H9 (cell line): ENCODE data around the gene B4GALT3. TPM values are rescaled to one million over a fixed set of nuclear protein-coding genes. Genes with fewer than 3 reads are reported as not detected.

Source experiments
- DNase-seq: peaks from one replicate; pipeline ENCODE4 v3.0.0-alpha.2; 2017
- H2AFZ ChIP-seq: one replicate; pipeline ENCODE4 v1.6.1; 2013; ENCODE audit warnings: mild to moderate bottlenecking, low read length, control low read depth, moderate library complexity
- H2AK5ac ChIP-seq: 2 replicates; pipeline ENCODE4 v1.6.1; 2013; ENCODE audit warnings: low read length, control low read depth, mixed read lengths; ENCODE audit not compliant: insufficient read length
- H2BK120ac ChIP-seq: one replicate; pipeline ENCODE4 v1.6.1; 2013; ENCODE audit warnings: low read depth, mild to moderate bottlenecking, low read length, control low read depth, inconsistent platforms; ENCODE audit not compliant: poor library complexity, severe bottlenecking
- H2BK12ac ChIP-seq: 2 replicates; pipeline ENCODE4 v1.6.1; 2013; ENCODE audit warnings: low read length, control low read depth, mixed read lengths, low read depth; ENCODE audit not compliant: insufficient read length
- H2BK15ac ChIP-seq: 2 replicates; pipeline ENCODE4 v1.6.1; 2013; ENCODE audit warnings: low read depth, low read length, control low read depth
- H2BK20ac ChIP-seq: one replicate; pipeline ENCODE4 v1.6.1; 2013; ENCODE audit warnings: low read depth, mild to moderate bottlenecking, low read length, control low read depth, inconsistent platforms; ENCODE audit not compliant: poor library complexity, severe bottlenecking
- H2BK5ac ChIP-seq: 2 replicates; pipeline ENCODE4 v1.6.1; 2013; ENCODE audit warnings: low read length, control low read depth, mixed read lengths; ENCODE audit not compliant: insufficient read length
- H3K14ac ChIP-seq: 2 replicates; pipeline ENCODE4 v1.6.1; 2013; ENCODE audit warnings: low read length, control low read depth; ENCODE audit not compliant: insufficient read depth
- H3K18ac ChIP-seq: 2 replicates; pipeline ENCODE4 v1.6.1; 2013; ENCODE audit warnings: low read depth, mild to moderate bottlenecking, mixed read lengths, low read length, control low read depth; ENCODE audit not compliant: insufficient read length
- H3K23ac ChIP-seq: 2 replicates; pipeline ENCODE4 v1.6.1; 2013; ENCODE audit warnings: low read length, control low read depth, mixed read lengths, low read depth; ENCODE audit not compliant: insufficient read length
- H3K23me2 ChIP-seq: 2 replicates; pipeline ENCODE4 v1.6.1; 2013; ENCODE audit warnings: low read depth, mild to moderate bottlenecking, mixed read lengths, low read length, control low read depth; ENCODE audit not compliant: insufficient read length, poor library complexity, severe bottlenecking
- H3K27ac ChIP-seq: 2 replicates; pipeline ENCODE4 v1.5.1; 2013; ENCODE audit warnings: low read length, control low read depth, mixed read lengths, low read depth; ENCODE audit not compliant: insufficient read length
- H3K27me3 ChIP-seq: 2 replicates; pipeline ENCODE4 v1.6.1; 2013; ENCODE audit warnings: low read length, control low read depth, inconsistent platforms; ENCODE audit not compliant: insufficient read depth
- H3K4ac ChIP-seq: 2 replicates; pipeline ENCODE4 v1.6.1; 2013; ENCODE audit warnings: low read depth, mild to moderate bottlenecking, control low read depth, inconsistent platforms, low read length, moderate library complexity
- H3K4me1 ChIP-seq: 2 replicates; pipeline ENCODE4 v1.6.1; 2013; ENCODE audit warnings: low read length, control low read depth, inconsistent platforms; ENCODE audit not compliant: insufficient read depth
- H3K4me2 ChIP-seq: 2 replicates; pipeline ENCODE4 v1.6.1; 2013; ENCODE audit warnings: low read length, control low read depth, mixed read lengths; ENCODE audit not compliant: insufficient read length, insufficient read depth
- H3K56ac ChIP-seq: 2 replicates; pipeline ENCODE4 v1.6.1; 2013; ENCODE audit warnings: low read depth, mild to moderate bottlenecking, mixed read lengths, low read length, control low read depth; ENCODE audit not compliant: insufficient read length
- H3K79me1 ChIP-seq: 2 replicates; pipeline ENCODE4 v1.6.1; 2013; ENCODE audit warnings: low read depth, mild to moderate bottlenecking, moderate library complexity, low read length, control low read depth, inconsistent platforms; ENCODE audit not compliant: insufficient read depth, poor library complexity, severe bottlenecking
- H3K79me2 ChIP-seq: 2 replicates; pipeline ENCODE4 v1.6.1; 2013; ENCODE audit warnings: low read length, control low read depth, inconsistent platforms; ENCODE audit not compliant: insufficient read depth
- H3K9ac ChIP-seq: 2 replicates; pipeline ENCODE4 v1.6.1; 2013; ENCODE audit warnings: low read length, control low read depth, mixed read lengths; ENCODE audit not compliant: insufficient read length; ENCODE audit errors: extremely low read depth
- H3K9me3 ChIP-seq: one replicate; pipeline ENCODE4 v1.6.1; 2013; ENCODE audit warnings: low read depth, low read length, inconsistent platforms; ENCODE audit not compliant: control insufficient read depth
- H3T11ph ChIP-seq: one replicate; pipeline ENCODE4 v1.6.1; 2013; ENCODE audit warnings: mild to moderate bottlenecking, low read length, control low read depth, inconsistent platforms
- H4K20me1 ChIP-seq: one replicate; pipeline ENCODE4 v1.6.1; 2013; ENCODE audit not compliant: control insufficient read depth, insufficient read length, insufficient read depth
- H4K5ac ChIP-seq: 2 replicates; pipeline ENCODE4 v1.6.1; 2013; ENCODE audit warnings: low read depth, mild to moderate bottlenecking, mixed read lengths, low read length, control low read depth; ENCODE audit not compliant: insufficient read length
- H4K8ac ChIP-seq: replicated peaks from 2 replicates; pipeline ENCODE4 v1.6.1; 2013; ENCODE audit warnings: low read length, control low read depth, mixed read lengths, low read depth; ENCODE audit not compliant: insufficient read length
- H4K91ac ChIP-seq: 2 replicates; pipeline ENCODE4 v1.6.1; 2013; ENCODE audit warnings: low read depth, mild to moderate bottlenecking, moderate library complexity, mixed read lengths, low read length, control low read depth; ENCODE audit not compliant: insufficient read length
- H3K27ac Mint-ChIP-seq, 3 experiments: 2 replicates in 2 of 3; 3 replicates in 1 of 3; pipeline ENCODE4 v1.8.0; 2020 to 2021; ENCODE audit warnings: mixed read lengths in 3 of 3, mild to moderate bottlenecking in 1 of 3, moderate library complexity in 1 of 3
- H3K27me3 Mint-ChIP-seq: 2 replicates; pipeline ENCODE4 v1.8.0; 2021; ENCODE audit warnings: low read depth, mild to moderate bottlenecking, moderate library complexity, mixed read lengths
- H3K36me3 Mint-ChIP-seq, 3 experiments: 2 replicates in 2 of 3; 3 replicates in 1 of 3; pipeline ENCODE4 v1.8.0; 2020 to 2021; ENCODE audit warnings: low read depth in 3 of 3, mixed read lengths in 3 of 3; ENCODE audit not compliant: insufficient read depth in 1 of 3
- H3K4me1 Mint-ChIP-seq, 2 experiments: 2 replicates each; pipeline ENCODE4 v1.8.0; 2020; ENCODE audit warnings: mixed read lengths in 2 of 2
- H3K4me3 Mint-ChIP-seq, 2 experiments: 2 replicates in 1 of 2; 3 replicates in 1 of 2; pipeline ENCODE4 v1.8.0; 2020 to 2021; ENCODE audit warnings: mild to moderate bottlenecking in 2 of 2, mixed read lengths in 2 of 2, moderate library complexity in 1 of 2
- H3K9me3 Mint-ChIP-seq, 2 experiments: 2 replicates in 1 of 2; 3 replicates in 1 of 2; pipeline ENCODE4 v1.8.0; 2020; ENCODE audit warnings: mild to moderate bottlenecking in 2 of 2, mixed read lengths in 2 of 2, moderate library complexity in 1 of 2
- WGBS: extraction: QIAGEN DNeasy Blood & Tissue Kit; methylation state at CpG from one replicate; pipeline ENCODE4 v1.1.7; 2013; ENCODE audit warnings: missing lambda C conversion rate, low lambda C conversion rate, mixed read lengths; ENCODE audit not compliant: insufficient read length; ENCODE audit errors: extremely low coverage; 5-methylcytosine and 5-hydroxymethylcytosine counted together
- total RNA-seq: library from RNA; stranded (reverse); gene quantifications from 2 replicates; pipeline ENCODE4 v1.2.1, GENCODE V29; 2021
- TF ChIP-seq, protein P1 (sequence below): fragments of 200-600 bp; sonication (generic); conservative IDR thresholded peaks from 3 replicates; pipeline ENCODE4 v1.8.0; 2021; ENCODE audit warnings: antibody characterized with exemption, mild to moderate bottlenecking

The B4GALT3 gene
- total RNA-seq, 1 experiment from 2014 or later = 31.8 TPM

- Histone ChIP-seq H3K79me2 (no peaks in the 10 kb centered on the region), H3K27ac (no peak overlapping the region)
Observed at GRCh38 chr1:161153176-161153575, 24.1 kb downstream of the B4GALT3 start.

More at GRCh38 chr1:161153176-161153575, 24.1 kb downstream of the B4GALT3 start:
- Mint-ChIP-seq H3K27me3 (no peaks in the 10 kb centered on the region), H3K27ac (peak overlapping the region; percentile 44 to 92 (median 70); a peak in 3 of 7 replicates), H3K4me1 (peaks cover 8 to 10% of the 10 kb centered on the region in 2 experiments), H3K4me3 (peak overlapping the region; percentile 99 to 100), H3K36me3 (peaks cover 9 to 15% (median 14%) of the 10 kb centered on the region in 3 experiments; a peak in 6 of 7 replicates), H3K9me3 (no peaks in the 10 kb centered on the region)
- H2BK120ac ChIP-seq = no peak overlapping the region
- no peak overlapping the region for H4K91ac ChIP-seq
- H2BK12ac ChIP-seq = no peak overlapping the region
- H2BK5ac ChIP-seq = no peak overlapping the region
- peak overlapping the region; percentile 78 for H2BK20ac ChIP-seq
- H3K4ac ChIP-seq = no peak overlapping the region
- H3K23me2 ChIP-seq = no peaks in the 10 kb centered on the region
- H4K8ac ChIP-seq = no peak overlapping the region
- H4K20me1 ChIP-seq = no peaks in the 10 kb centered on the region
- no peak overlapping the region for H3K23ac ChIP-seq
- H3K56ac ChIP-seq = no peak overlapping the region
- peak overlapping the region; percentile 69 for H3K4me2 ChIP-seq
- H3K18ac ChIP-seq = no peak overlapping the region
- H2AFZ ChIP-seq = no peak overlapping the region
- WGBS = no CpG with 5 or more reads among the region's 9 CpGs
- no peak overlapping the region for H3T11ph ChIP-seq
- DNase-seq = no peak
- no peak overlapping the region for H3K14ac ChIP-seq
- H3K4me1 ChIP-seq = no peaks in the 10 kb centered on the region
- H3K79me1 ChIP-seq = no peaks in the 10 kb centered on the region
- no peaks in the 10 kb centered on the region for H3K27me3 ChIP-seq
- H4K5ac ChIP-seq = no peak overlapping the region
- H3K9me3 ChIP-seq = no peaks in the 10 kb centered on the region
- H3K9ac ChIP-seq = no peak overlapping the region
- no peak overlapping the region for H2AK5ac ChIP-seq
- TF ChIP-seq, protein P1, sequence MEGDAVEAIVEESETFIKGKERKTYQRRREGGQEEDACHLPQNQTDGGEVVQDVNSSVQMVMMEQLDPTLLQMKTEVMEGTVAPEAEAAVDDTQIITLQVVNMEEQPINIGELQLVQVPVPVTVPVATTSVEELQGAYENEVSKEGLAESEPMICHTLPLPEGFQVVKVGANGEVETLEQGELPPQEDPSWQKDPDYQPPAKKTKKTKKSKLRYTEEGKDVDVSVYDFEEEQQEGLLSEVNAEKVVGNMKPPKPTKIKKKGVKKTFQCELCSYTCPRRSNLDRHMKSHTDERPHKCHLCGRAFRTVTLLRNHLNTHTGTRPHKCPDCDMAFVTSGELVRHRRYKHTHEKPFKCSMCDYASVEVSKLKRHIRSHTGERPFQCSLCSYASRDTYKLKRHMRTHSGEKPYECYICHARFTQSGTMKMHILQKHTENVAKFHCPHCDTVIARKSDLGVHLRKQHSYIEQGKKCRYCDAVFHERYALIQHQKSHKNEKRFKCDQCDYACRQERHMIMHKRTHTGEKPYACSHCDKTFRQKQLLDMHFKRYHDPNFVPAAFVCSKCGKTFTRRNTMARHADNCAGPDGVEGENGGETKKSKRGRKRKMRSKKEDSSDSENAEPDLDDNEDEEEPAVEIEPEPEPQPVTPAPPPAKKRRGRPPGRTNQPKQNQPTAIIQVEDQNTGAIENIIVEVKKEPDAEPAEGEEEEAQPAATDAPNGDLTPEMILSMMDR = no peak
- H2BK15ac ChIP-seq = no peak overlapping the region
